ENCODE measurements around the gene CES3. TPM values are rescaled to one million over a fixed set of nuclear protein-coding genes. Genes with fewer than 3 reads are reported as not detected.
A peak's percentile ranks its signal among the peaks of the same experiment; 100 is the strongest.

CES3 gene
- polyA plus RNA-seq, 1 donor (not counting 4 experiments of a cell fraction or from before 2014, with no cell fraction given): 1.5 TPM

DNA sequence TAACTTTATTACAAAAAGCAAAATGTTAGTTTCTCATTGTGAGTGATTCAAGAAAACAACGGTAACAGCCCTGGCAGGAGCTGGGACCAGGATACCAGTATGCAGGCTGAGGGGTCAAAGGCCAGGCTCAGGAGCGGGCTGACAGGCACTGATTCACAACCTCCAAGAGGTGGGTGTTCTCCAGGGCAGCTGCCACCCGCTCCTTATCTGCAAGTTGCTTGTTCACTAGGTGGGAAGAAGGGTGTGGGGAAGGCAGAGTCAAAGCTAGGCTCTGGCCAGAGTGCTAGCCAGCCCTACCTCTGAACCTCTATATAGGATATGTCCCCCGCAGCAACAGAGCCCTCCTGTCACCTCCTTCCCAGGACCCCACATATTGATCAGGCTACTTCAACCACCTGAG lies 29.0 kb upstream of the CES3 start:
- H4K20me1 ChIP-seq (ENCODE audit: control insufficient read depth, extremely low read depth, insufficient read depth, low read length): peaks cover under 1% of the 10 kb centered on the region
- peaks cover 34% of the 10 kb centered on the region for H3K4me1 ChIP-seq (ENCODE audit: control insufficient read depth, extremely low read depth, insufficient read depth, low read length)
- no peaks in the 10 kb centered on the region for H3K27me3 ChIP-seq (ENCODE audit: control insufficient read depth, extremely low read depth, insufficient read depth, low read length)
- no peak overlapping the region for H3K27ac ChIP-seq (ENCODE audit: control insufficient read depth, insufficient read depth, low read length)
- FAIRE-seq (no peak), DNase-seq (ENCODE audit: low read depth, low spot score) (no peak)
- no peak overlapping the region for H2AFZ ChIP-seq (ENCODE audit: control insufficient read depth, low read length)
- H3K4me2 ChIP-seq (ENCODE audit: control insufficient read depth, extremely low read depth, insufficient read depth, low read depth, low read length): no peak overlapping the region
- no peaks in the 10 kb centered on the region for H3K9me3 ChIP-seq (ENCODE audit: control insufficient read depth, low read depth, low read length)
- H3K9me1 ChIP-seq (ENCODE audit: control insufficient read depth, extremely low read depth, insufficient read depth, low read length): peaks cover 2% of the 10 kb centered on the region
- no peak overlapping the region for H3K4me3 ChIP-seq (ENCODE audit: control insufficient read depth in 2 of 3, extremely low read depth in 1 of 3, insufficient read depth in 2 of 3, low read depth in 1 of 3, low read length in 3 of 3)
- no peak overlapping the region for H3K9ac ChIP-seq (ENCODE audit: control insufficient read depth, extremely low read depth, insufficient read depth, low read length)
- dilution Hi-C loops (cut with MboI; ENCODE audit: extremely low pct_ligation_motif_present, low sequenced_read_pairs): no loop called here
- H3K79me2 ChIP-seq (ENCODE audit: control insufficient read depth, insufficient read depth, low read length): peaks cover 31% of the 10 kb centered on the region
- peaks cover 6 to 8% of the 10 kb centered on the region in 2 experiments for H3K36me3 ChIP-seq (ENCODE audit: control insufficient read depth in 2 of 2, extremely low read depth in 1 of 2, insufficient read depth in 2 of 2, low read length in 2 of 2)
- TF ChIP-seq, protein P1, sequence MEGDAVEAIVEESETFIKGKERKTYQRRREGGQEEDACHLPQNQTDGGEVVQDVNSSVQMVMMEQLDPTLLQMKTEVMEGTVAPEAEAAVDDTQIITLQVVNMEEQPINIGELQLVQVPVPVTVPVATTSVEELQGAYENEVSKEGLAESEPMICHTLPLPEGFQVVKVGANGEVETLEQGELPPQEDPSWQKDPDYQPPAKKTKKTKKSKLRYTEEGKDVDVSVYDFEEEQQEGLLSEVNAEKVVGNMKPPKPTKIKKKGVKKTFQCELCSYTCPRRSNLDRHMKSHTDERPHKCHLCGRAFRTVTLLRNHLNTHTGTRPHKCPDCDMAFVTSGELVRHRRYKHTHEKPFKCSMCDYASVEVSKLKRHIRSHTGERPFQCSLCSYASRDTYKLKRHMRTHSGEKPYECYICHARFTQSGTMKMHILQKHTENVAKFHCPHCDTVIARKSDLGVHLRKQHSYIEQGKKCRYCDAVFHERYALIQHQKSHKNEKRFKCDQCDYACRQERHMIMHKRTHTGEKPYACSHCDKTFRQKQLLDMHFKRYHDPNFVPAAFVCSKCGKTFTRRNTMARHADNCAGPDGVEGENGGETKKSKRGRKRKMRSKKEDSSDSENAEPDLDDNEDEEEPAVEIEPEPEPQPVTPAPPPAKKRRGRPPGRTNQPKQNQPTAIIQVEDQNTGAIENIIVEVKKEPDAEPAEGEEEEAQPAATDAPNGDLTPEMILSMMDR (optimal IDR thresholded peaks at IDR 0.05 in 1 of 3, IDR thresholded peaks at IDR 0.05 in 1 of 3, conservative IDR thresholded peaks at IDR 0.05 in 1 of 3; ENCODE audit: extremely low read depth in 1 of 3, insufficient read depth in 2 of 3, low read length in 3 of 3): no peak
- TF ChIP-seq EZH2 (IDR thresholded peaks at IDR 0.05; ENCODE audit: low read length): no peak

DNA sequence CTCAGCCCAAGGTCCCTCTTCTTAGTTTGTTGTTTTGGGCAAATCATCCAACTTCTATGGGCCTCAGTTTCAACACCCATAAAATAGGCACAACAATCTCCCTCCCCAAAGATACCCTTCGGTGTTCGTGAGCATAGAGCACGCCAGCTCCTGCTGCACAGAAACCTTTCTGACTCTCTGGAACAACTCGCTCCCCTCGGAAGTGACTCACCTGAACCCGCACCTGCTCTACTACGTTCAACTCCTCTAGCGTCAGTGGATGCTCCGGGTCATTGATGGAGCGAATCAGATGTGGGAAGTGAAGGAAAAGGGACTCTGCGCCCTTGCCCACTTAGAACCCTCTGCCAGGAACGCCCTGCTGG lies 27.3 kb upstream of the CES3 start:
- DNase-seq (ENCODE audit: low read depth, low spot score): no peak
- dilution Hi-C loops (cut with MboI; ENCODE audit: extremely low pct_ligation_motif_present, low sequenced_read_pairs): no loop called here

More for the DNA sequence above, 27.3 kb upstream of the CES3 start:
- peak overlapping the region; percentile 72 to 86 (median 77) for H3K4me3 ChIP-seq (ENCODE audit: control insufficient read depth in 2 of 3, extremely low read depth in 1 of 3, insufficient read depth in 2 of 3, low read depth in 1 of 3, low read length in 3 of 3)
- peak overlapping the region; percentile 95 for H3K9ac ChIP-seq (ENCODE audit: control insufficient read depth, extremely low read depth, insufficient read depth, low read length)
- H3K9me3 ChIP-seq (ENCODE audit: control insufficient read depth, low read depth, low read length): no peaks in the 10 kb centered on the region
- no peak for TF ChIP-seq EZH2 (IDR thresholded peaks at IDR 0.05; ENCODE audit: low read length)
- TF ChIP-seq, protein P1 (optimal IDR thresholded peaks at IDR 0.05 in 1 of 3, IDR thresholded peaks at IDR 0.05 in 1 of 3, conservative IDR thresholded peaks at IDR 0.05 in 1 of 3; ENCODE audit: extremely low read depth in 1 of 3, insufficient read depth in 2 of 3, low read length in 3 of 3): no peak
- H2AFZ ChIP-seq (ENCODE audit: control insufficient read depth, low read length): peak overlapping the region; percentile 60
- peaks cover 13 to 20% of the 10 kb centered on the region in 2 experiments for H3K36me3 ChIP-seq (ENCODE audit: control insufficient read depth in 2 of 2, extremely low read depth in 1 of 2, insufficient read depth in 2 of 2, low read length in 2 of 2)
- peaks cover 18% of the 10 kb centered on the region for H3K4me1 ChIP-seq (ENCODE audit: control insufficient read depth, extremely low read depth, insufficient read depth, low read length)
- H3K4me2 ChIP-seq (ENCODE audit: control insufficient read depth, extremely low read depth, insufficient read depth, low read depth, low read length): peak overlapping the region; percentile 94
- H3K27ac ChIP-seq (ENCODE audit: control insufficient read depth, insufficient read depth, low read length): peak overlapping the region; percentile 76
- peaks cover 48% of the 10 kb centered on the region for H3K79me2 ChIP-seq (ENCODE audit: control insufficient read depth, insufficient read depth, low read length)
- H3K27me3 ChIP-seq (ENCODE audit: control insufficient read depth, extremely low read depth, insufficient read depth, low read length): no peaks in the 10 kb centered on the region
- peaks cover 8% of the 10 kb centered on the region for H4K20me1 ChIP-seq (ENCODE audit: control insufficient read depth, extremely low read depth, insufficient read depth, low read length)
- H3K9me1 ChIP-seq (ENCODE audit: control insufficient read depth, extremely low read depth, insufficient read depth, low read length): peaks cover 5% of the 10 kb centered on the region
- FAIRE-seq: peak; percentile 56

Measured in keratinocyte (primary cell).